ENCODE results near the gene FGGY.
"Not testable (repeated sequence)": the region's sequence is repeated elsewhere in the genome, so short reads cannot be mapped to it uniquely, and the experiment has no call there.

Gene FGGY

GRCh38 chr1:59577774-59578173 lies 280.9 kb downstream of the FGGY start:
- DNase-seq (ENCODE audit: low read depth, low spot score) = no peak

- no peak for DNase-seq (ENCODE audit: low read depth, low spot score)
Observed at GRCh38 chr1:59579222-59579621, 282.3 kb downstream of the FGGY start.

GRCh38 chr1:59580257-59580656 lies 283.4 kb downstream of the FGGY start:
- DNase-seq (ENCODE audit: low read depth, low spot score) = no peak

GRCh38 chr1:59592410-59592809 lies 295.5 kb downstream of the FGGY start:
- DNase-seq (ENCODE audit: low read depth, low spot score) = not testable (repeated sequence)

- no peak for DNase-seq (ENCODE audit: low read depth, low spot score)
Observed at GRCh38 chr1:59592924-59593323, 296.0 kb downstream of the FGGY start.

- no peak for DNase-seq (ENCODE audit: low read depth, low spot score)
Observed at GRCh38 chr1:59593798-59594790, 297.2 kb downstream of the FGGY start.

- no peak for DNase-seq (ENCODE audit: low read depth, low spot score)
Observed at GRCh38 chr1:59595774-59596173, 298.9 kb downstream of the FGGY start.

- DNase-seq (ENCODE audit: low read depth, low spot score) = no peak
Observed at GRCh38 chr1:59596432-59596831, 299.5 kb downstream of the FGGY start.

GRCh38 chr1:59596956-59597355 lies 300.1 kb downstream of the FGGY start:
- no peak for DNase-seq (ENCODE audit: low read depth, low spot score)

- no peak for DNase-seq (ENCODE audit: low read depth, low spot score)
Observed at GRCh38 chr1:59597420-59598119, 300.7 kb downstream of the FGGY start.

GRCh38 chr1:59598120-59598440 lies 301.2 kb downstream of the FGGY start:
- DNase-seq (ENCODE audit: low read depth, low spot score) = no peak

- no peak for DNase-seq (ENCODE audit: low read depth, low spot score)
Observed at GRCh38 chr1:59601041-59601441, 304.1 kb downstream of the FGGY start.

- no peak for DNase-seq (ENCODE audit: low read depth, low spot score)
Observed at GRCh38 chr1:59601811-59602210, 304.9 kb downstream of the FGGY start.

- no peak for DNase-seq (ENCODE audit: low read depth, low spot score)
Observed at GRCh38 chr1:59604191-59604590, 307.3 kb downstream of the FGGY start.

- DNase-seq (ENCODE audit: low read depth, low spot score) = no peak
Observed at GRCh38 chr1:59605184-59605583, 308.3 kb downstream of the FGGY start.

- DNase-seq (ENCODE audit: low read depth, low spot score) = no peak
Observed at GRCh38 chr1:59605761-59606160, 308.9 kb downstream of the FGGY start.

GRCh38 chr1:59609245-59609644 lies 312.4 kb downstream of the FGGY start:
- no peak for DNase-seq (ENCODE audit: low read depth, low spot score)

- not testable (repeated sequence) for DNase-seq (ENCODE audit: low read depth, low spot score)
Observed at GRCh38 chr1:59610499-59610898, 313.6 kb downstream of the FGGY start.

- no peak for DNase-seq (ENCODE audit: low read depth, low spot score)
Observed at GRCh38 chr1:59617434-59617833, 320.5 kb downstream of the FGGY start.

GRCh38 chr1:59619557-59619956 lies 322.7 kb downstream of the FGGY start:
- DNase-seq (ENCODE audit: low read depth, low spot score) = no peak

GRCh38 chr1:59625384-59625783 lies 328.5 kb downstream of the FGGY start:
- DNase-seq (ENCODE audit: low read depth, low spot score) = no peak

- DNase-seq (ENCODE audit: low read depth, low spot score) = no peak
Observed at GRCh38 chr1:59631561-59632255, 334.8 kb downstream of the FGGY start.
